Sigmoid colon (tissue), 4 donors: ENCODE results near the gene EIF2S1.

Experiments
- POLR2A ChIP-seq, 2 donors: fragments of 450-650 bp; IDR thresholded peaks; one replicate each; pipeline ENCODE4 v1.6.1; 2016; ENCODE audit warnings: antibody characterized with exemption in 2 of 2, mild to moderate bottlenecking in 2 of 2, moderate library complexity in 2 of 2
- POLR2AphosphoS5 ChIP-seq, 4 donors: sonication (generic); formaldehyde crosslinking; IDR thresholded peaks; one replicate each; pipeline ENCODE4 v1.6.1; 2017; ENCODE audit warnings: antibody characterized with exemption in 4 of 4
- TF ChIP-seq, protein P1 (sequence below), 4 experiments: fragments of 450-650 bp in 3 of 4; fragments of 200-600 bp in 1 of 4; IDR thresholded peaks; one replicate each; pipeline ENCODE4 v1.5.1; 2016 to 2019; ENCODE audit warnings: antibody characterized with exemption in 4 of 4, mild to moderate bottlenecking in 3 of 4, moderate library complexity in 2 of 4

DNA sequence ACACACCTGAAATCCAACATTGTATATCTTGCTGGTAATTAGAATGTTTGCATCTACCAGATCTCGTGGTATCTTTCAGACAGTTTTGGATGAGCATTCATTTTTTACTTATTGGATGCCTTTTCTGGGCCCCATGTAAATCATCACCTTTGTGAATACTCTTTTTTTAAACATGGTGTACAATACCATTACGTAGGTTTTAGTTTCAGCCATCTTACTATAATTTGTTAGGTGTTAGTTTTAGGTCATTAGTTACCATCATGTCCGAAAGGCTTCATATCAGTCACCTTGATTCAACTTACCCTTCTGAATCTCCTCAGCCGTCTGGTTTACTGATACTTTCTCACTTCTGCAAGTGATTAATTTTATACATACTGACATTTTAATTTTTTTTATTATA is 5.3 kb downstream of the EIF2S1 start:
- TF ChIP-seq, protein P1, sequence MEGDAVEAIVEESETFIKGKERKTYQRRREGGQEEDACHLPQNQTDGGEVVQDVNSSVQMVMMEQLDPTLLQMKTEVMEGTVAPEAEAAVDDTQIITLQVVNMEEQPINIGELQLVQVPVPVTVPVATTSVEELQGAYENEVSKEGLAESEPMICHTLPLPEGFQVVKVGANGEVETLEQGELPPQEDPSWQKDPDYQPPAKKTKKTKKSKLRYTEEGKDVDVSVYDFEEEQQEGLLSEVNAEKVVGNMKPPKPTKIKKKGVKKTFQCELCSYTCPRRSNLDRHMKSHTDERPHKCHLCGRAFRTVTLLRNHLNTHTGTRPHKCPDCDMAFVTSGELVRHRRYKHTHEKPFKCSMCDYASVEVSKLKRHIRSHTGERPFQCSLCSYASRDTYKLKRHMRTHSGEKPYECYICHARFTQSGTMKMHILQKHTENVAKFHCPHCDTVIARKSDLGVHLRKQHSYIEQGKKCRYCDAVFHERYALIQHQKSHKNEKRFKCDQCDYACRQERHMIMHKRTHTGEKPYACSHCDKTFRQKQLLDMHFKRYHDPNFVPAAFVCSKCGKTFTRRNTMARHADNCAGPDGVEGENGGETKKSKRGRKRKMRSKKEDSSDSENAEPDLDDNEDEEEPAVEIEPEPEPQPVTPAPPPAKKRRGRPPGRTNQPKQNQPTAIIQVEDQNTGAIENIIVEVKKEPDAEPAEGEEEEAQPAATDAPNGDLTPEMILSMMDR (IDR thresholded peaks at IDR 0.05) = no peak
- TF ChIP-seq POLR2A (IDR thresholded peaks at IDR 0.05) (no peak), POLR2AphosphoS5 (IDR thresholded peaks at IDR 0.05) (no peak)
